ENCODE results near the gene KIF13A. TPM values are rescaled to one million over a fixed set of nuclear protein-coding genes. Genes with fewer than 3 reads are reported as not detected.

Gene KIF13A
- total RNA-seq, 4 donors from 2014 or later, result 38.6 to 64.3 (median 43.9) TPM

- ATAC-seq (ENCODE audit: low FRiP score), result no peak
- TF ChIP-seq CTCF (IDR thresholded peaks at IDR 0.05), result no peak
These were observed 10.6 kb upstream of the KIF13A start for GRCh38 chr6:17998003-17998402.

GRCh38 chr6:17995414-17995813, 8.0 kb upstream of the KIF13A start:
- no peak for DNase-seq (ENCODE audit: low spot score)
- no peak for TF ChIP-seq CTCF (IDR thresholded peaks at IDR 0.05)
- ATAC-seq (ENCODE audit: low FRiP score), result no peak

More at GRCh38 chr6:17998003-17998402, 10.6 kb upstream of the KIF13A start:
- no peak for DNase-seq (ENCODE audit: low spot score)

GRCh38 chr6:17994019-17994418, 6.6 kb upstream of the KIF13A start:
- no peak for TF ChIP-seq CTCF (IDR thresholded peaks at IDR 0.05)
- no peak for ATAC-seq (ENCODE audit: low FRiP score)
- no peak for DNase-seq (ENCODE audit: low spot score)

GRCh38 chr6:17988422-17988944, 1.0 kb upstream of the KIF13A start:
- DNase-seq (ENCODE audit: low spot score) (no peak), ATAC-seq (ENCODE audit: low FRiP score) (peak; percentile 1)
- TF ChIP-seq CTCF (IDR thresholded peaks at IDR 0.05), result no peak

GRCh38 chr6:17987697-17988421, 424 bp upstream of the KIF13A start:
- peak; percentile 62 for DNase-seq (ENCODE audit: low spot score)
- peak; percentile 88 for ATAC-seq (ENCODE audit: low FRiP score)
- TF ChIP-seq CTCF (IDR thresholded peaks at IDR 0.05), result no peak

GRCh38 chr6:17986656-17987446, 584 bp downstream of the KIF13A start:
- ATAC-seq (ENCODE audit: low FRiP score) (peak; percentile 52), DNase-seq (ENCODE audit: low spot score) (no peak)
- TF ChIP-seq CTCF (IDR thresholded peaks at IDR 0.05), result no peak
